Choroid plexus epithelial cell (primary cell): ENCODE data around the gene NHERF2.

Source experiments
- DNase-seq: peaks from one replicate; pipeline ENCODE4 v3.0.0-alpha.2; 2010; ENCODE audit warnings: low read depth
- H3K4me3 ChIP-seq: 2 replicates; pipeline ENCODE4 v1.5.1; 2011; ENCODE audit warnings: low read depth, mild to moderate bottlenecking, control low read depth, low read length, moderate library complexity
- TF ChIP-seq, protein P1 (sequence below): conservative IDR thresholded peaks from 2 replicates; pipeline ENCODE4 v1.5.1; 2011; ENCODE audit warnings: low read depth, mild to moderate bottlenecking, control low read depth, inconsistent platforms, low read length, moderate library complexity

Gene NHERF2

DNA sequence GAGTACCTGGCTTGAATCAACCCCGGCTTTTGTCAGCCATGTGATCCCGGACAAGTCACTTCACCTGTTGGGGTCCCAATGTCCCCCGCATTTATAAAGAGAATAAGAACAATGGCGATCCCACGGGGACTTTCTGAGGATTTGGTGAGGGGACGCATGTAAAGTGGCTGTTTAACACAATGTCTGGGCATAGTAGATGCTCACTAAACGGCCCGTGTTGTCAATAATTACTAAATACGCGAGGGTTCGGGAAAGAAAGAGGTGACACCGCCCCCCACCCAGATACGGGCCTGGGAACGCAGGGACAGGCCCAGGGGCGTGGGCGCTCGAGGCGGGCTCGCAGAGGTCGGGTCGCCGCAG lies 35.1 kb upstream of the NHERF2 start:
- peak overlapping the region; percentile 40 for H3K4me3 ChIP-seq
- DNase-seq, result no peak
- TF ChIP-seq, protein P1, sequence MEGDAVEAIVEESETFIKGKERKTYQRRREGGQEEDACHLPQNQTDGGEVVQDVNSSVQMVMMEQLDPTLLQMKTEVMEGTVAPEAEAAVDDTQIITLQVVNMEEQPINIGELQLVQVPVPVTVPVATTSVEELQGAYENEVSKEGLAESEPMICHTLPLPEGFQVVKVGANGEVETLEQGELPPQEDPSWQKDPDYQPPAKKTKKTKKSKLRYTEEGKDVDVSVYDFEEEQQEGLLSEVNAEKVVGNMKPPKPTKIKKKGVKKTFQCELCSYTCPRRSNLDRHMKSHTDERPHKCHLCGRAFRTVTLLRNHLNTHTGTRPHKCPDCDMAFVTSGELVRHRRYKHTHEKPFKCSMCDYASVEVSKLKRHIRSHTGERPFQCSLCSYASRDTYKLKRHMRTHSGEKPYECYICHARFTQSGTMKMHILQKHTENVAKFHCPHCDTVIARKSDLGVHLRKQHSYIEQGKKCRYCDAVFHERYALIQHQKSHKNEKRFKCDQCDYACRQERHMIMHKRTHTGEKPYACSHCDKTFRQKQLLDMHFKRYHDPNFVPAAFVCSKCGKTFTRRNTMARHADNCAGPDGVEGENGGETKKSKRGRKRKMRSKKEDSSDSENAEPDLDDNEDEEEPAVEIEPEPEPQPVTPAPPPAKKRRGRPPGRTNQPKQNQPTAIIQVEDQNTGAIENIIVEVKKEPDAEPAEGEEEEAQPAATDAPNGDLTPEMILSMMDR, result no peak

DNA sequence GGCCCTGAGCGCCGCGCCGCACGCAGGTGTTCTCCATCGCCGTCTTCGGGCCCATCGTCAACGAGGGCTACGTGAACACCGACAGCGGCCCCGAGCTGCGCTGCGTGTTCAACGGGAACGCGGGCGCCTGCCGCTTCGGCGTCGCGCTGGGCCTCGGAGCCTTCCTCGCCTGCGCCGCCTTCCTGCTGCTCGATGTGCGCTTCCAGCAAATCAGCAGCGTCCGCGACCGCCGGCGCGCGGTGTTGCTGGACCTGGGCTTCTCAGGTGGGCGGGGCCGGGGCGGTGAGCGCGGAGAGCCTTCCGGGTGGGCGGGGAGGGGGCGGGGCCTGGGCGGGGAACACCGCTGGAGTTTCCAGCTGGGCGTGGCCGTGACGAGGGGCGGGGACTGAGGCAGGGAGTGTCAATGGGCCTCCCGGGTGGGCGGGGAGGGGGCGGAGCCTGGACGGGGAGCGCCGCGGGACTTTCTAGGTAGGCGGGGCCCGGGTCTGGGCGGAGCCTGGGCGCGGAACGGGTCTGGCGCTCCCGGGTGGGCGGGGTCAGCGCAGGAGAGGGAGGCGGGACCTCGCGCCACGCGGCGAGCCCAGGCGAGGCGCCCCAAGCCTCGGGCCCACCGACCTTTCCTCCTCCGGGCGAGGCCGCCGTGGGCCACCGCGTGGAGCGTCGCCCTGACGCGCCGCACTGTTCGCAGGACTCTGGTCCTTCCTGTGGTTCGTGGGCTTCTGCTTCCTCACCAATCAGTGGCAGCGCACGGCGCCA lies 34.6 kb upstream of the NHERF2 start:
- peak overlapping the region; percentile 40 for H3K4me3 ChIP-seq
- TF ChIP-seq, protein P1, result no peak
- peak; percentile 95 for DNase-seq

DNA sequence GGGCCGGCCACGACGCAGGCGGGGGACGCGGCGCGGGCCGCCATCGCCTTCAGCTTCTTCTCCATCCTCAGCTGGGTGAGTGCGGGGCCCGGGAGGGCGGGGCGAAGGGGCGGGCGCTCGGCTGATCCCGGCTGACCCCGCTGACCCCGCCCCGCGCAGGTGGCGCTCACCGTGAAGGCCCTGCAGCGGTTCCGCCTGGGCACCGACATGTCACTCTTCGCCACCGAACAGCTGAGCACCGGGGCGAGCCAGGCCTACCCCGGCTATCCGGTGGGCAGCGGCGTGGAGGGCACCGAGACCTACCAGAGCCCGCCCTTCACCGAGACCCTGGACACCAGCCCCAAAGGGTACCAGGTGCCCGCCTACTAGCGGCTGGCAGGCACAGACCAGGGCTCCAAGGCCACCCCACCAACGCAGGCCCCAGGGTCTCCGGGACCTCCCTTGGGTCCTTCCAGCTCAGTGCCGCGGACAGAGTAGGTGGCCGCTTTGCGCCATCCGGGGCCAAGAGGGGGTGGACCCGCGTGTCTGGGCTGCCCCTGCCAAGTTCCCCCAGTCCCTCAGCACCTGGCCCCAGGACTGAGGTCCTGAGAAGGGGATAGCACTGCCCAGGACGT lies 33.9 kb upstream of the NHERF2 start:
- DNase-seq, result no peak
- TF ChIP-seq, protein P1, result no peak
- no peak overlapping the region for H3K4me3 ChIP-seq

DNA sequence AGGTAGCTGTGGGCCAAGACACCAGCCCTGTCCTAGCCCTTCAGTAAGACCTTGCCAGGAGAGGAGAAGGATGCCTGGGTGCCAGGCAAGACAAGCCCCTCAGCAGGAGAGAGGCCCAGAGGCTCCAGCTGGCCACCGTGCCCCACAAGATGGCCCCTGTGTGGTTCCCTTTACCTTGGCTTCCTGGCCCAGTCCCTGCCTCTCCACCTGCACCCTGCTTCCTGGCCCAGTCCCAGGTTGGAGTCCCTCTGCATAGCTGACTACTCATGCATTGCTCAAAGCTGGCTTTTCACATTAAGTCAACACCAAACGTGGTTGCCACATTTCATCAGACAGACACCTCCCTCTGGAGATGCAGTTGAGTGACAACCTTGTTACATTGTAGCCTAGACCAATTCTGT lies 33.0 kb upstream of the NHERF2 start:
- peak; percentile 43 for DNase-seq

DNA sequence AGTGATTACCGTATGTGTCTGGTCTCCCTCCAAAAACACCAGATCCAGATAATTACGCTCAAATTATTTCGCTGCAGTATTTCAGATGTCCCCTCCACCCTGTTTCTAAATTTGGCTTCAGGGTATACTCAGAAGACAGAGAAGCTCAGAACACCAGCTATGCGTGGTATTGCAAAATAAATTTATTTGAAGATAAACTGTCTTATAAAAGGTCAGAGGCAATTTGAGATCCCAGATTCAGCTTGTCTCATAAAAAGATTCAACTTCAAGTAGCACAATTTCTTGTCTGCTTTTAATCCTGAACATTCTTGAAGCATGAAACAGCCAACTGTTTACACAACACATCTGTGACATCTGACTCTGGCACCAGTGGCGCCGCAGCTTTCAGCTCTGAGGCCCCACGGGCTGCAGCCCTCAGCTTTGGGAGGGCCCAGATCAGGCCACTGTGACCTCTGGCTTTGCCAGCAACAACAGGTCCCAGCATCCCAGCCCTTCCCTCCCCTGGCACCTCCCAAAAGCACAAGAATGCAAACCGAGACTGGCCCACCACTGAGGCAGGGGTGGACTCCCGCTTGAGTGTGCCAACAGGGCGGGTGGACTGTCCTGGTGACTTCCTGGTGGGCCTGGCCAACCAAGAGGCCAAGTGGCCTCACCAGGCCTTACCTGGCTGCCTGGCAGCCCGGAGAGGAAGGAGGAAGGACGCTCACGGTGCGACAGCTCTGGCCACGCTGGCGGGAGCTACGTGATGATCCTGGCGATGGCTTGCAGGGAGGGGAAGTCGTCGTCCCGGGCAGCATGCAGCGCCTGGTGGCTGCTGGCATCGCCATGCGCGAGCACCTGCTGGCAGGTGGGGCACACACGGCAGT lies 29.0 kb upstream of the NHERF2 start:
- H3K4me3 ChIP-seq, result no peak overlapping the region
- TF ChIP-seq, protein P1, result no peak
- DNase-seq, result no peak

More for the DNA sequence above, 33.0 kb upstream of the NHERF2 start:
- TF ChIP-seq, protein P1, result no peak
- no peak overlapping the region for H3K4me3 ChIP-seq

DNA sequence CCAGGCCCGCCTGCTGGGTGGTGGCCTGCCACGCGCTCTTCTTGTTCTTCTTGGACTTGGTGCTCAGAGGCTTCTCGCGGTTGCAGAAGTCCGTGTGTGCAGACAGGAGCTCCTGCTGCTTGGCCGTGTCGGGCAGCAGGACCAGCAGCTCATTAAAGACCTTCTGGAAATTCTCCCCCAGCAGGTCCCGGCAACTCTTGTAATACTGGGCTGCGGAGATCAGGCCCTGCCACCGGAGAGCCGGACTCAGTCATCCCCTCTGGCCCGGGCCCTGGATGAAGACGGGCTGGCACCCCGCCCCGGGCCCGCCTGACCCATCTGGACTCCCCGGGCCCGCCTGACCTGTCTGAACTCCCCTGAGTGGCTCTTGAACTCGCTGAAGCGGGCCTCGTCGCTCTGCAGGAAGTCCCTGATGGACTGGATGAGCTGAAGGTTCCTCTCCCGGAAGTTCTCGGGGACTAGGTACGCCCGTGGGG lies 28.3 kb upstream of the NHERF2 start:
- H3K4me3 ChIP-seq, result no peak overlapping the region
- DNase-seq, result no peak
- TF ChIP-seq, protein P1, result no peak
